ENCODE results near the gene COLEC11.
"Not testable (repeated sequence)": the region's sequence is repeated elsewhere in the genome, so short reads cannot be mapped to it uniquely, and the experiment has no call there.

Gene COLEC11

DNA sequence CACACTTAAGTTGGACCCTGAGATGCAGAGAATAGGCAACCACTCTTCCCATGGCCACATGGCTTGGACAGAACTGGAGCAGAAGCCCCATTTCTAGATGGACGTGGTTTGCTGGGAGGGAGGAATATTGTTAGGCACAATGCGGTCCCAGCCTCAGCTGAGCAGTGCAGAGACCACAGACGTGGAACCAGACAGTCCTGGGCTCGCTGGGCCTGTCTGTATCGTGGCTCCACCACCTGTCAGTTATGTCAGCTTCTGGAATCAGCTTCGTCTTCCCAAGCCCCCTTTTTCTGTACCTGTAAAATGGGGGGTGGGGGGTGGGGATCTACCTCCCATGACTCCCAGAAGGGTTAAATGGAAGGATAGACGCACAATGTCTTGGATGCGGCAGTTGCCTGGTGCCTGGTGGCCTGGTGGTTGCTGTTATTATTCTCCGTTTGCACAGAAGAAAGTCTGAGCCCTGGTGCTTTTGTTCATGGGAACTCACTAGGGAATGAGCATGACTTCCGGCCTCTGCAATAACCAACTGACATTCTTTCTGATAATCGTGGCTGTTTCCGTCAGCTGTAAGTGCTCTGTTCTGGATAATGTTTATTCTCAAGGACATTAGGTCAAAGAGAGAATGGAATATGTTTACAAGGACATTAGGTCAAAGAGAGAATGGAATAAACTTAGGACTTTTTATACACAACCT, 31.4 kb downstream of the COLEC11 start:
- DNase-seq = no peak

DNA sequence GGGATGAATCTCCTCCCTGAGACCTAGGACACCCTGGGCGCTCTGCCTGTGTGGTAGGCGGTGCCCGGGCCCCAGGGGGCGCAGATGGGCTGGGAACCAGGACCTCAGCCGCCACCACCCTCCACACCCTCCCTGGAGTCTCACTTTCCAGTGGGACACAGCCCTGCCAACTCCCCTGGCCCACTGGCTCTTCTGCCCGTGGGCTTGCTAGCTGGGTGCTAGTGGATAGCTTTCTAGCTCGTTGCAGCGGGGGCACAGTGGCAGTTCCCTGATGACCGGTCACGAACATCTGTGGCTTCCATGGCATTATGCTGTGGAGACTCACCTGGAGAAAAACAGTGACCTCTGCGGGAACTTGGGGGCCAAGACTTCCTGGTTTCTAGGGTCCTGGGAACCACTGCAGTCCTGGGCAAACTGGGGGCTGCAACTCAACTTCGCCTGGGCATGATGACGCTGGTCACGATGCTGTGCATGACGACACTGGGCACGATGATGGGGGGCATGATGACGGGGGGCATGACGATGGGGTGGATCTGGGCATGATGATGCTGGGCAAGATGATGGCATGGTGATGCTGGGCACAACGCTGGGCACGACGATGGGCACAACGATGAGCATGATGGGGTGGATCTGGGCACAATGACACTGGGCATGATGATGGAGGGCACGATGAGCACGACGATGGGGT, 32.0 kb downstream of the COLEC11 start:
- DNase-seq = no peak

DNA sequence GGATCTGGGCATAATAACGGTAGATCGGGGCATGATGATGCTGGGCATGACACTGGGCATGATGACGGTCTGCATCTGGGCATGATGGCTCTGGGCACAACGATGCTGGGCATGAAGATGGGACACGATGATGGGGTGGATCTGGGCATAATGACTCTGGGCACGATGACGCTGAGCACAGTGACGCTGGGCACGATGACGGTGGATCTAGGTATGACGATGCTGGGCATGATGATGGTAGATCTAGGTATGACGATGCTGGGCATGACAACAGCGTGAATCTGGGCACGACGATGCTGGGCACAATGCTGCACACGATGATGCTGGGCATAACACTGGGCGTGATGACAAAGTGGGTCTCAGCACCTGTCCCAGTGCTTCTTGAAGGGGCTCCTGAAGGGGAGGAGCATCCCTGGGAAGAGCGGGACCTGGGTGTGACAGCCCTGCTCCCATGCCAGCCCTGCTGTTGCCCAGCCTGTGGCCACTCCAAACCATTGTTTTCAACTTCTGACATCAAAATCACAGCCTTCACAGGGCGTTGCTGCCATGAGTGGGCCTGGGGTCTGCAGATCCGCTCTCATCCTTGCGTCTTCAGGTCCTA, 32.7 kb downstream of the COLEC11 start:
- DNase-seq = no peak

DNA sequence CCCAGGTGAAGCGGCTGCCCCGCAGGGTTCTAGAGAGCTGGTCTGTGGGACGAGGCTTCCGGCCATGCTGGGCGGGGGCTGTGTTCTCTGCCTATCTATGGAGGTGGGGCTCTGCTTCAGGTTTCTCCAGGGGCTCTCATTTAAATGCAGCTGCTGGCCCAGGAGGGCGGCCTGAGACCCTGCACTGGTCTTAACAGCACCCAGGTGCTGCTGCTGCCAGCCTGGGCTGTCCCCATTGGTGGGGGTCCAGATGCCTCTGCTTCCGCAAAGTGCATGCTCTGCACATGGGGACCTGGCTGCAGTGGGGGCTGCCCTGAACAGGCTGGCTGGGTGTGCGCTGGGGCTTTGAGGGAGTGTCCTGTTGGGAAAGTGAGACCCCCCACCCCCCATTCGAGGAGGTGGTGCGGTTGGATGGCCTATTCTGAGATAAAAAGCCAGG, 33.3 kb downstream of the COLEC11 start:
- DNase-seq = no peak

DNA sequence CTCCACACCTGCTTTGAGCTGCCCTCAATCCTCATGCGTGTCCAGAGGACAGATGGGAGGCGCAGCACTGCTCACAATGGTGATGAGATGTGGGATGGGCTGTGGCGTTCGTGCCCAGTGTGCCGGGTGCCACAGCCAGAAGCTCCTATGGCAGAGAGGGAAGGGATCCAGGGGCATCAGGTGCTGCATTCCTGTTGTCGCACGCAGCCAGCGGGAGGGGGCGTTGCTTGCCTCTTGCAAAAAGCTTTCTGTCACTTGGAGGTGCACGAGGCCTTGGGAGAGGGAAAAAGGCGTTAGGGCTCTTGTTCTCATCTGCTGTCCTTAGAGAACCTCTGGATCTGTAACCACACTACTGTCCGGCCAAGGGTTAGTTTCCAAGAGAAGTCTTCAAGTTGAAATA, 33.9 kb downstream of the COLEC11 start:
- no peak for DNase-seq

DNA sequence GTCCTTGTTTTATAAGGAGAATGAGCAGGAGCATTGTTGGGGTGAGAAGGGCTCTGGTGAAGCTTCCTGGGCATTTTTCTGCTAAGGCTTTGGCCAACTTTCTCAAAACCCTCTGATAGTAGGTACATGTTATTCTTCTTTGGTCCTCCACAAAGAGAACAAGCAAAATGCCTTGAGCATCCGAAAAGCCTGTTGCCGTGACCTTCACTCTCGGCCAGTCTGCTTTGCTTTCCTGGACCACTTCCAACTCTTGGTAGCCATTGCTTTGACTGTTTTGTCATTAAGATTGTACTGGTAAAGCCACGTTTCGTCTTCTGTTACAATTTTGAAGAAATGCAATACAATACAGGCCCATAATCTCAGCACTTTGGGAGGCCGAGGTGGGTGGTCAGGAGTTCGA, 35.7 kb downstream of the COLEC11 start:
- no peak for DNase-seq

DNA sequence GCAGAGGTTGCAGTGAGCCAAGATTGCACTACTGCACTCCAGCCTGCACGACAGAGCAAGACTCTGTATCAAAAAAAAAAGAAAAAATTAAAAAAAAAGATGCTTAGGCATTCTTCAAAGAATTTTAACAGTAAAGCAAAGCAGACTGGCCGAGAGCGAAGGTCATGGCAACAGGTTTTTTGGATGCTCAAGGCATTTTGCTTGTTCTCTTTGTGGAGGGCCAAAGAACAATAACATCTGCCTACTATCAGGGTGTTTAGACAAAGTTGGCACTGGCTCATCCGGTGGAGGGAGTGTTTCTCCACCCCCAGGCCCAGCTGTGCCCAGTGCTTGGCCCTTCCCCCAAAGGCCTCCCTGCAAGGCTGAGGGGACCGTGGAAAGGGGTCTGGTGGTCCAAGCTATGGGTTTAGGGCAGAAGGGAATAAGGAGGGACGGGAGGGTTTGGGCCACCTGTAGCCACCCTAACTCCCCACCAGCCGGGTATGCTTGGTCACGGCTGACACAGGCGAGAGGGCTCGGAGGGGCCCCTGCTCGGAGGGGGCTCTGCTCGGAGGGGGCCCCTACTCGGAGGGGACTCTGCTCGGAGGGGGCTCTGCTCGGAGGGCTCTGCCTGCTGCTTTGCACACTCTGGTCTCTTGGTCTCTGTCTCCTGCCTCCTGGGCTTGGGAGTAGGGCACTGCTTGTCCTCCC, 36.4 kb downstream of the COLEC11 start:
- DNase-seq = no peak

DNA sequence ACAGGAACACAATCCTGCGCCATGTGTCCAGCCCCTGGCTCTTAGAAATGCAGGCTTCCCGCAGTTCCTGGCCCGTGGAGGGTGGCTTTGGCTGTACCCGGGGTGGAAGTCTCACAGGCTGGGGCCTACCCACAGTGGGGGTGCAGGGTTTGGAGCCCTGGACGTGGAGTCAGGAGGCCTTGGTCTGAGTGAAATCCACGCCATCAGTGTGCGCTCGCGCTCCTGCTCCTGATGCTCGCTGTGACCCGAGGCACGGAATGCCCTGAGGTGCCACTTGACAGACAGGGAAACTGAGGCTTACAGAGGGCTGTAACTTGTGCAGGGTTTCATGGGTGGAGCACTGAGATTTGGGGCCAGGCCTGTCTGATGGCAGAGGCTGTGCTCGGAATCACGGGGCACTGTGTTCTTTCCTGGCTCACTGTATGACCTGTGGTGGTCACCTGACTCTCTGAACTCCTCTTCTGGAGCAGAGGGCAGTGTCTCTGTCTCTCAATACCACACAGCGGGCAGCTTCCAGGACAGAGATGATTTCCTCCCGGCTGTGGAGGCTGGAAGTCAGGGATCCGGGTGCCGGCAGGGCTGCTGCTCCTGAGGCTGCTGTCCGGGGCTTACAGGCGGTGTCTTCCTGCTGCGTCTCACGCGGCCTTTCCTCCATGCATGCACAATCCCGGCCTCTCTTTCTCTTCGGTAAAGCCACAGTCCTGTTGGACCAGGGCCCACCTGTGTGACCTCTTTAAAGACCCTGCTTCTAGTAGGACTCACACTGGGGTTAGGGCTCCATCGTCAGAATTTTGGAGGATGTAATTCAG, 37.1 kb downstream of the COLEC11 start:
- DNase-seq = no peak

DNA sequence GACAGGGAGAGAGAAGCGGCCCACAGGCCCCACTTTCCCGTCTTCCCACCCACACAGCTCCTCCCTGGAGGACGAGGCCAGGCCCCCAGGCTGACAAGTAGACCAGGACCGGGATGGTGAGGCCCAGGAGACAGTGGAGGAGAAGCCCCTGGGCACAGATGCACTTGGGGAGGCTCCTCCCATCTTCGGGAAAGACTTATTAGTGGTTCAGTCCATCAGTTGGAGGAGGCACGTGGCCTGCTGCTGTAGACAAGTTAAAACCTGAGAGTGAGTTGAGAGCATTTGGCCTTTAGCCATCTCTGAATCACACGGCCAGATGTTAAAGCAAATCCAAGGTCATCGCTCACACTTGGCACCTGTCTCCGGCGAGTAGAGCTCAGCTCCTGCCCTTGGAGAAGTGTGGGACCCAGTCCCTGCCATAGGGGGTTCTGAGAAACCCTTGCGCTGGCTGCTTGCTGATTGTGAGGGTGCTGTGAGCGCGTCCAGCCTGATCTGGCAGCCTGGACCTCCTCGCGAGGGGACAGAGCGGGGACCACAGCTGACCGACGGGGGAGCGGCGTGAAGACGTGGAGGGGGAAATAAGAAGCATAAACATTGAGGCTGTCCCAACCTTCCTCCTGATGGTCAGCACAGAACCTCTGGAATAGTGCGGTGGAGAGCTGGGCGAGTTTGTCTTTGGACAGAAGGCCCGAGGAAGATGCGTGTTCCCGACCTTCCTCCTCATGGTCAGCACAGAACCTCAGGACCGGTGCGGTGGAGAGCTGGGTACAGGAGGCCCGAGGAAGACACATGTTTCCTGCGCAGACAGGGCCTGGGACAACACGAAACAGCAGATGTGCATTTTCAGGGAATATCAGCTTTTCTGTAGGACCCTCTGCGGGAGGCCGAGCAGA, 38.4 kb downstream of the COLEC11 start:
- no peak for DNase-seq

DNA sequence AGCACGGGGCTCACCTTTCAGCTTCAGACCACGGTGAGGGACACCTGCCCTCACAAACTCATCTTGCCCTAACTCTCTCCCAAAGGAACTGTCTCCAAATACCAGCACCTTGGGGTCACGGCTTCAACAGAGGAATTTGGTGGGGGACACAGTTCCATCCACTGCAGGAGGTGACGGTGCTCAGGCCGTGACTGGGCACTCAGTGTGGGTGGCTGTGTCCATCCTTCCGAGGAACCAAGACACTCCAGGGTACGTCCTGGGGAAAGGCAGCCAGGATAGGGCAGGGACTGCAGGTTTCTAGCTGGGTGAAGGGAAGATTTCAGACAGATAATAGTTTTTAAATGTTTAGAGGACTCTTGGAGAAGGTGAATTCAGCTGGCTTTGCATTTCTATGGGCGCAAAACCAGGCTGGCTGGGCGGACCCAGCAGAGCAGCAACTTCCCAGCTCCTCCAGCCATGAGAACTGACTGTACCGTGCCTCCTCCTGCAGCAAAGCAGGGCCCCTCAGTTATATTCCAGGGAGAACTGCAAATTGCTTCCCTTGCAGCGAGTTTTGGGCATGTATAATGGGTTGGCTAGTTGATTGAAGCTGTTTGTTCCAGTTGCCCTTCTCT, 39.2 kb downstream of the COLEC11 start:
- DNase-seq = no peak

DNA sequence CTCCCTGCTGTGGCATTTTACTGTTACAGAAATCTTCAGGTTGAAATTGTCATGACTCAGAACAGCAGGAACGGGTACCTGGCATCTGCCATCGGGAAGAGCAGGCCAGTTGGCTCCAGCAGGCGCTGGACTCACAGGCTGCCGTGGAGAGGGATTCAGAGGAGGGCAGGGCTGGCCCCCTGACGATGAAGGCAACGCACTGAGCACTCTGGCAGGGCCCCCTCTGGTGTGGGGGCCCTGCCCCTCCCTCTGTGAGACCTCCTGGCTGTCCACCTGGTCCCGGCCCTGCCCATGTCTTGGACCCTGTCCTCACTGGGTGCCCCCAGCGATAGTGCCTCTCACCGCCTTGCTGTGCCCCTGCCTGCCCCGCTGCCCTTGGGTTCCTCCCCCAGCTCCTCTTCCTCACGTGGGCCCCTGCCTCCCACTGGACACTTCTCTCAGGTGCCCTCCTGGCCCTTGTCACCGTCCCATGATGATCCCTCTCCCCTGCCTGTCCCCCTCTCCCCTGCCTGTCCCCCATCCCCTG, 39.7 kb downstream of the COLEC11 start:
- no peak for DNase-seq

DNA sequence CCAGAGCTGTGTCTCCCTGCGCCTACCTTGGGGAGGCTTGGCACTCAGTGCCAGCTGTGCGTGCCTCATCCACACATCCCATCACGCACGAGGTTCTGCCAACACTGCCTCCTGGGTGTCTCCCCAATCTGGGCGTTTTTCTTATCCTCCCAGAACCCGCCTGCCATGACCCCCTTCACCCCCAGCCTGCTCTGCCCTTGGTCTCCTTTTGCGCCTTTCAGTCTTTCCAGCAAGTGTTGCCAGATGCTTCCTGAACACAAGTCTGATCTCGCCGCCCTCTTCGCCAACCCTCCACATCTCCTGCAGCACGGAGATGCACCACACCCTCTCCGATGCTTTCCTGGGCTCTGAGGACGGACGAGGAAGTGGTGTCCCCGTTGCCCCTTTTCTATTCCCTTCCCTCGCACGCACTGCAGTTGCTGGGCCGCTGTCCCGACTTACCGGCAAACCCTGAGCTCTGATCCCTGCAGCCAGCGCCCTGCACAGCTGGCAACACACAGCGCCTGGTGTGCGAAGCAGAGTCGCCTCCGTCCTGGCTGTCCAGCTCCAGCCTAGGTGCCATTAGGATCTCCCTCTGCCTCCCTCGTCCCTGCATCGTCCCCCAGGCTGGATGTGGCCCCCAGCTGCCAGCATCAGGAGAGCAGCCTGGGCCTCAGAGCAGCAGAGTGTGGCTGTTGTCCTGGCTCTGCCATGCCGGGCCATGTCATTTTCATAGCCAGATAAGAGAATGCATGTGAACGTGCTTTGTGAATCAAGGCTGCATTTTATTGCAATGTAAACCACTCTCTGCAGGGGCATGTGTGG, 40.5 kb downstream of the COLEC11 start:
- DNase-seq = no peak

DNA sequence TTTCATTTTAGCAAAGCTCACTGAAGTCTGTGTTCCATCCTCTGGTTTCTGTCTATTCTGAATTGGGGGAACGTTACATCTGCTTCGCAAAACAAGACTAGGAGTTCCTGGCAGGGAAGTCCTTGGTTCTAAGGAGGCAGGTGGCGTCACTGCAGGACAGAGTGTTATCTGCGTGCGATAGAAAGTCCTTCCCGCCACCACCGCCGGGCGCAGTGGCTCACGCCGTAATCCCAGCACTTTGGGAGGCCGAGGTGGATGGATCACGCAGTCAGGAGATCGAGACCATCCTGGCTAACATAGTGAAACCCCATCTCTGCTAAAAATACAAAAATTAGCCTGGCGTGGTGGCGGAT, 41.0 kb downstream of the COLEC11 start:
- not testable (repeated sequence) for DNase-seq

DNA sequence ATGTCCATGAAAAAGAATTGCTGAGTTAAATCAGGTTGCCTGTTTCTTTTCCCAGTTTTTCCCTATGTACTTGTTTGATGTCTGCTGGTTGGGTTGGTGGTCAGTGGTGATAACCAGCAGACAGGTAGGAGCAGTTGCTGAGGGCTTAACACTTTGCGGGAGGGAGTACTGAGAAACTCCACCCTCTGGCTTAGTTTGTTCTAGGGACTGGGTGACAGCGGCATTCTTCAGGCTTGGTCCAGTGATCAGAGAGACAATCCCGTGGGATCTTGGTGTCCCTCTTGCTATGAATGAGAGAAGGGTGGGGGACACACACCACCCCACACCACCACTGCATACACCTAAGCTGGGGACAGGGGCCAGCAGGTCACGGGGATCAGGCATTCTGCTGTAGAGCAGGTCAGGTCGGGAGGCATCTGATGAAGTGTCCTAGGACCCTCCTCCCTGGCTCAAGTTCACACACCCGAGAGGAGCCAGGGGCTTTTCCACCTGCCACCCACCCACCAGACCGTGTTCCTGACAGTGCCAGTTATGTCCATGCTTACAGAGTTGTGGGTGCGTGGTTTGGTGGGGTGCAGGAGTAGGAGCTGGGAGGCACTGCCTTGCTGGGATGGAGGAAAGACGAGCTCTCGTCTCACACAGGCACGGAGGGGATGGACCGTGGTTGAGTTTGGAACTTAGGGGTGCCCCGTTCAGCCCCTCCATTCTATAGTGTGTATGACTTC, 41.8 kb downstream of the COLEC11 start:
- no peak for DNase-seq

DNA sequence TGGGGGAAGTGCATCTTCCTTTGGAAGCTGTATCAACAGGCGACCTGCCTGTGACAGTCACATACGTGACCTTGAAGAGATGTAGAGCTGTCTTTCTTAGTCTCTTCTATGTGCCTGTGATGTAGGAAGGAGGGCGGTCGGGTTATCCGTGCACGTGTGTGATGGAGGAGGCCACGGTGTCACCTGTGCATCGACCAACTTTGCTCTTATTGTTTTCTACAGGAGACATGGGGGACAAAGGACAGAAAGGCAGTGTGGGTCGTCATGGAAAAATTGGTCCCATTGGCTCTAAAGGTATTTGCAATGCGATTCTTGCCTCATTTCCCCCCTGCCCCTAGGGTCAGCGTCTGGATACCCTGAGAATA, 42.4 kb downstream of the COLEC11 start:
- no peak for DNase-seq

DNA sequence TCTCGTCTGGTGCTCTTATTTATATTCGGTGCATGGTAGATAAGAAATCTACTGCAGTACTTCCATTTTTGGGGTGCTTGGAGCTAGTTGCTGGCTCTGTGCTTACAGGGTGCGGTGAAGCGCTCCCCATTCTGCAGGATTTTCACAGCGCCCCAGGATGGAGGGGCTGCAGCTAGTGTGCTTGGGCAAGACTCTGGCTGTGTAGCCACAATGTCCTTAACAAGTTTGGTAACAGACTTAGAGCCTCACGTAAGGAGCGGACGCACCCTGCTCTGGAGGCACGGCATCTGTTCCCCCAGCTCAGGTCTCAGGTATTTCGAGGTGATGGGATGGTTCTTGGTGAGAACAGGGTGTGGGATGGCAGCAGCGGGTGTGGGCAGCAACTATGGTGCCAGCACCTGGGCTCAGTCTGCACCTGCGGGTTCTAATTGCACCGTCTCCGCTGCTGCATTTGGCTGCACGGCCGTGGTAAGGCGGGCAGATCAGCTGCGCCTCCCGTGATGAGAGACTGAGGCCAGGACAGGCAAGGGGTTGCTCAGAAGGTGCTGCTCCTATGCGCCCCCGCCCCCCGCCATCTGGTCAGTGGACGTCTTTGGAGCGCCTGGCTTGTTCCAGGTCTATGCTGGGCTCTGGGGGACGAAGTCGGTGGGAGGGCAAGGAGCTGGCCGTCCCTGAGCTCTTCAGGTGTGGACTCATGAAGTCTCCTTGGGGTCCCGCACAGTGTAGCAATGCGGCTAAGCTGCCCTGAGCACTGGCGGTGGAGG, 43.0 kb downstream of the COLEC11 start:
- no peak for DNase-seq

DNA sequence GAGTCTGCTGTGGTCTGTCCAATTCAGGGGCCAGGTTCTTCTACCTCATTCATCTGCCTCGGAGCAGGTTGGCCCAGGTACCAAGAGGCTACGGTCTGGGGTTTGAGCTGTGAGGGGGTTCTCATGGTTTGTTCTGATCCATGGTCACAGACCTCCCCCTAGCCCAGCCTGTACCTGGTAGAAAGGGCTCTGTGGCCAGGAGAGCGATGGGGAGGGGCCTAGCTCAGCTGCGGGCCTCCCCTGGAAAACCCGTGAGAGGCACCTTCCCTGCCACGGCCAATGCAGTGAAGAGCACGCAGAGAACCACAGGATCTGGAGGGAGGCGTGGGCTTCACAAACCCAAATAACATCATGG, 43.5 kb downstream of the COLEC11 start:
- DNase-seq = no peak

DNA sequence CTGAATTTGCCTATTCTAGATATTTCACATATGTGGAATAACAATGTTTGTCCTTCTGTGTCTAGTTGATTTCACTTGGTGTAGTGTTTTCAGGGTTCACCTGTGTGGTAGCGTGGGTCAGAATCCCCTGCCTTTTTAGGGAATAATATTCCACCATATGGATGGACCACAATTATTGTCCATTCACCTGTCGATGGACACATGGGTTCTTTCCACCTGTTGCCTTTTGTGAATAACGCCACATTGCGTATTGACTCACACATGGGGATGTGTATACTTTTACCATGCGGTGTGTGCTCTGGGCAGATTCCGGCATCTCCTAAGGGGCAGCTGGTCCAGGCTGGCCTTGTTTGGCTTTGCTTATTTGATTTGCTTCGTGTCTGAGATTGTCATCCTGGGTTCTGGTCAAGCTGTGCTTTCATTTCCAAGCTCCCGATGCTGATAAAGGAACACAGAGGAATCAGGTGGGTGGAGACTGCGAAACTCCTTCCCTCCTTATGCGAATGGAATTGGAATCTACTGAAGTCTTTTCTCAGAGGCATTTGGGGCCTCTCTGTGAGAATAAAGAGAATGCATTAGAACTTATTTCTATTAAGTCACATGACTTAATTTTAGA, 44.2 kb downstream of the COLEC11 start:
- no peak for DNase-seq

DNA sequence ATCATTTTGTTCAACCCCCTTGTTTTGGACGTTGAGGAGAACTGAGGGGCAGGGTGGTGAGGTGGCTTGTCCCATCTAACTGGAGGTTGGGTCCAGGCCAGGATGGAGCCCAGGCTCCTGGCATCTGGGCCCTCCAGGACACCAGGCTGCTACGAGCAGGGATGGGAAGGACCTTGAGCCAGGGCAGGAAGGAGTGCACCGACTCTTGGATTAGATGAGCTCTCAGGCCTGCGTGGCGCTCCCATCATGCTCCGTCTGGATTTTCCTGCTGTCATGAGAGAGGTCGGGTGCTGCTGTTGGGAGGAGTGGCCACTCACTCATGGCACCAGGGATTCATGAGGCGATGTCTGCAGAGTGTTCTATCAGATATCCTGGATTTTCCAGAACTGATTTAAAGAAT, 44.7 kb downstream of the COLEC11 start:
- no peak for DNase-seq

Measured in activated effector memory CD4-positive, alpha-beta T cell treated with Interleukin-2 at 50 U/mL for 16 hours (primary cell).